Measurements from ENCODE around the gene TEX19. TPM values are rescaled to one million over a fixed set of nuclear protein-coding genes. Genes with fewer than 3 reads are reported as not detected.

Gene TEX19
- total RNA-seq, 1 experiment from 2014 or later: 0.24 TPM

GRCh38 chr17:82402865-82403264, 43.8 kb downstream of the TEX19 start:
- ChIA-PET CTCF (no interaction called here), POLR2A (ENCODE audit: unreplicated experiment) (no interaction called here)
- intact Hi-C loops (cut with micrococcal nuclease; ENCODE audit: unreplicated experiment): no loop called here
- H2AFZ ChIP-seq: no peak overlapping the region
- H3K27ac ChIP-seq: no peak overlapping the region
- no peaks in the 10 kb centered on the region for H4K20me1 ChIP-seq (ENCODE audit: insufficient read depth)
- H3K27me3 ChIP-seq (ENCODE audit: insufficient read depth, low read depth): no peaks in the 10 kb centered on the region
- H3K4me2 ChIP-seq: no peak overlapping the region
- no peaks in the 10 kb centered on the region for H3F3A ChIP-seq (ENCODE audit: insufficient read depth, low read depth)
- DNase-seq: no peak
- no TSS peak for BruUV-seq (replicated peaks)
- TF ChIP-seq EZH2 (IDR thresholded peaks at IDR 0.05; ENCODE audit: low read depth) (no peak), CTCF (conservative IDR thresholded peaks at IDR 0.05) (no peak)
- no peaks in the 10 kb centered on the region for H3K79me2 ChIP-seq (ENCODE audit: low read depth)
- H3K4me3 ChIP-seq: no peak overlapping the region
- H3K9me2 ChIP-seq (ENCODE audit: insufficient read depth): no peaks in the 10 kb centered on the region
- H3K4me1 ChIP-seq (replicated peaks; ENCODE audit: insufficient read depth): no peaks in the 10 kb centered on the region
- no peaks in the 10 kb centered on the region for H3K36me3 ChIP-seq (ENCODE audit: low read depth)
- no peaks in the 10 kb centered on the region for H3K9me3 ChIP-seq (ENCODE audit: insufficient read depth, low read depth)

GRCh38 chr17:82403662-82404660, 44.9 kb downstream of the TEX19 start:
- no peak overlapping the region for H2AFZ ChIP-seq
- no peaks in the 10 kb centered on the region for H3K36me3 ChIP-seq (ENCODE audit: low read depth)
- H4K20me1 ChIP-seq (ENCODE audit: insufficient read depth): no peaks in the 10 kb centered on the region
- no peaks in the 10 kb centered on the region for H3K4me1 ChIP-seq (replicated peaks; ENCODE audit: insufficient read depth)
- no peak overlapping the region for H3K4me3 ChIP-seq
- no peak overlapping the region for H3K27ac ChIP-seq
- POLR2A ChIA-PET (ENCODE audit: unreplicated experiment): no interaction called here
- no peaks in the 10 kb centered on the region for H3K79me2 ChIP-seq (ENCODE audit: low read depth)
- intact Hi-C loops (cut with micrococcal nuclease; ENCODE audit: unreplicated experiment): no loop called here
- no TSS peak for BruUV-seq (replicated peaks)
- no peaks in the 10 kb centered on the region for H3K9me3 ChIP-seq (ENCODE audit: insufficient read depth, low read depth)
- CTCF ChIA-PET: no interaction called here
- no peak overlapping the region for H3K4me2 ChIP-seq
- H3F3A ChIP-seq (ENCODE audit: insufficient read depth, low read depth): no peaks in the 10 kb centered on the region
- H3K9me2 ChIP-seq (ENCODE audit: insufficient read depth): no peaks in the 10 kb centered on the region
- TF ChIP-seq CTCF (conservative IDR thresholded peaks at IDR 0.05) (no peak), EZH2 (IDR thresholded peaks at IDR 0.05; ENCODE audit: low read depth) (no peak)
- no peaks in the 10 kb centered on the region for H3K27me3 ChIP-seq (ENCODE audit: insufficient read depth, low read depth)
- no peak for DNase-seq

GRCh38 chr17:82405051-82405450, 46.0 kb downstream of the TEX19 start:
- no peak overlapping the region for H3K4me2 ChIP-seq
- CTCF ChIA-PET: no interaction called here
- no peaks in the 10 kb centered on the region for H3K27me3 ChIP-seq (ENCODE audit: insufficient read depth, low read depth)
- no peak overlapping the region for H2AFZ ChIP-seq
- no peaks in the 10 kb centered on the region for H4K20me1 ChIP-seq (ENCODE audit: insufficient read depth)
- H3K4me1 ChIP-seq (replicated peaks; ENCODE audit: insufficient read depth): no peaks in the 10 kb centered on the region
- BruUV-seq (replicated peaks): no TSS peak
- no peak for DNase-seq
- no peaks in the 10 kb centered on the region for H3K9me3 ChIP-seq (ENCODE audit: insufficient read depth, low read depth)
- intact Hi-C loops (cut with micrococcal nuclease; ENCODE audit: unreplicated experiment): no loop called here
- no peaks in the 10 kb centered on the region for H3K36me3 ChIP-seq (ENCODE audit: low read depth)
- no peaks in the 10 kb centered on the region for H3K9me2 ChIP-seq (ENCODE audit: insufficient read depth)
- H3K79me2 ChIP-seq (ENCODE audit: low read depth): no peaks in the 10 kb centered on the region
- no peak overlapping the region for H3K4me3 ChIP-seq
- POLR2A ChIA-PET (ENCODE audit: unreplicated experiment): no interaction called here
- no peak overlapping the region for H3K27ac ChIP-seq
- H3F3A ChIP-seq (ENCODE audit: insufficient read depth, low read depth): no peaks in the 10 kb centered on the region
- TF ChIP-seq CTCF (conservative IDR thresholded peaks at IDR 0.05) (no peak), EZH2 (IDR thresholded peaks at IDR 0.05; ENCODE audit: low read depth) (no peak)
